Measurements from ENCODE around the gene TMTC1.

GRCh38 chr12:29771165-29771564 is 12.6 kb downstream of the TMTC1 start:
- no peak for TF ChIP-seq EZH2 (IDR thresholded peaks at IDR 0.05; ENCODE audit: low read length)
- TF ChIP-seq, protein P1, sequence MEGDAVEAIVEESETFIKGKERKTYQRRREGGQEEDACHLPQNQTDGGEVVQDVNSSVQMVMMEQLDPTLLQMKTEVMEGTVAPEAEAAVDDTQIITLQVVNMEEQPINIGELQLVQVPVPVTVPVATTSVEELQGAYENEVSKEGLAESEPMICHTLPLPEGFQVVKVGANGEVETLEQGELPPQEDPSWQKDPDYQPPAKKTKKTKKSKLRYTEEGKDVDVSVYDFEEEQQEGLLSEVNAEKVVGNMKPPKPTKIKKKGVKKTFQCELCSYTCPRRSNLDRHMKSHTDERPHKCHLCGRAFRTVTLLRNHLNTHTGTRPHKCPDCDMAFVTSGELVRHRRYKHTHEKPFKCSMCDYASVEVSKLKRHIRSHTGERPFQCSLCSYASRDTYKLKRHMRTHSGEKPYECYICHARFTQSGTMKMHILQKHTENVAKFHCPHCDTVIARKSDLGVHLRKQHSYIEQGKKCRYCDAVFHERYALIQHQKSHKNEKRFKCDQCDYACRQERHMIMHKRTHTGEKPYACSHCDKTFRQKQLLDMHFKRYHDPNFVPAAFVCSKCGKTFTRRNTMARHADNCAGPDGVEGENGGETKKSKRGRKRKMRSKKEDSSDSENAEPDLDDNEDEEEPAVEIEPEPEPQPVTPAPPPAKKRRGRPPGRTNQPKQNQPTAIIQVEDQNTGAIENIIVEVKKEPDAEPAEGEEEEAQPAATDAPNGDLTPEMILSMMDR (optimal IDR thresholded peaks at IDR 0.05 in 1 of 3, IDR thresholded peaks at IDR 0.05 in 1 of 3, conservative IDR thresholded peaks at IDR 0.05 in 1 of 3; ENCODE audit: extremely low read depth in 1 of 3, insufficient read depth in 2 of 3, low read length in 3 of 3) = no peak
